ENCODE measurements around the gene BEST1. TPM values are rescaled to one million over a fixed set of nuclear protein-coding genes. Genes with fewer than 3 reads are reported as not detected.

BEST1 gene
- total RNA-seq, 1 experiment from 2014 or later = 2.3 TPM

- Histone ChIP-seq H4K20me1 (ENCODE audit: insufficient read depth) (no peaks in the 10 kb centered on the region), H3K4me2 (ENCODE audit: low read length) (no peak overlapping the region), H3K9me3 (ENCODE audit: control insufficient read depth in 1 of 2, insufficient read depth in 1 of 2, low read depth in 1 of 2, low read length in 2 of 2) (no peaks in the 10 kb centered on the region), H3K9ac (ENCODE audit: low read length) (no peak overlapping the region), H3K4me1 (ENCODE audit: control insufficient read depth in 1 of 2, insufficient read depth in 2 of 2, low read length in 2 of 2) (0 out of 4 replicates have a peak, but pooled peaks cover 0 to 2% of the 10 kb centered on the region in 2 experiments), H3K36me3 (ENCODE audit: control insufficient read depth in 1 of 2, insufficient read depth in 2 of 2, low read length in 2 of 2) (0 out of 4 replicates have a peak, but pooled peaks cover 0 to 3% of the 10 kb centered on the region in 2 experiments), H3K4me3 (replicated peaks in 1 of 2; ENCODE audit: low read depth in 1 of 2, low read length in 2 of 2) (no peak overlapping the region), H3K27ac (ENCODE audit: low read depth, low read length) (no peak overlapping the region), H3K27me3 (ENCODE audit: insufficient read depth, low read length) (no peaks in the 10 kb centered on the region), H3K79me2 (ENCODE audit: insufficient read depth, low read length) (no peaks in the 10 kb centered on the region), H2AFZ (ENCODE audit: low read depth, low read length, poor library complexity, severe bottlenecking) (no peak overlapping the region), H3K9me2 (ENCODE audit: insufficient read depth) (no peaks in the 10 kb centered on the region)
- ATAC-seq (no peak), DNase-seq (ENCODE audit: low read depth, low spot score) (no peak)
- ChIA-PET RAD21 (ENCODE audit: low non-redundant PET in 1 of 2, low total read pairs in 2 of 2, uncharacterized antibody in 2 of 2, unreplicated experiment in 2 of 2) (no interaction called here), POLR2A (no interaction called here), CTCF (interaction anchor here (2.2 kb wide), 1 partner anchor 44 kb away, joined by 9 read pairs; no protein-coding TSS in a partner anchor)
- intact Hi-C loops (cut with micrococcal nuclease) = no loop called here
- TF ChIP-seq ZNF274 (IDR thresholded peaks at IDR 0.05; ENCODE audit: low read depth, low read length) (no peak), JUND (IDR thresholded peaks at IDR 0.05) (no peak), ZFX (IDR thresholded peaks at IDR 0.05) (no peak), TCF7L2 (IDR thresholded peaks at IDR 0.05; ENCODE audit: borderline replicate concordance, extremely low read depth, insufficient read depth, insufficient read length) (no peak), EGR1 (IDR thresholded peaks at IDR 0.05; ENCODE audit: low read depth) (no peak), SP1 (IDR thresholded peaks at IDR 0.05; ENCODE audit: low read depth) (no peak), ATF3 (IDR thresholded peaks at IDR 0.05) (no peak)
- no TSS peak for BruUV-seq (replicated peaks)
Observed at GRCh38 chr11:61903845-61904244, 46.3 kb upstream of the BEST1 start.

GRCh38 chr11:61904539-61905048 is 45.6 kb upstream of the BEST1 start:
- H3K4me1 ChIP-seq (ENCODE audit: control insufficient read depth in 1 of 2, insufficient read depth in 2 of 2, low read length in 2 of 2) = no peaks in the 10 kb centered on the region
- H3K27ac ChIP-seq (ENCODE audit: low read depth, low read length) = no peak overlapping the region
- ChIA-PET RAD21 (ENCODE audit: low non-redundant PET in 1 of 2, low total read pairs in 2 of 2, uncharacterized antibody in 2 of 2, unreplicated experiment in 2 of 2) (no interaction called here), POLR2A (no interaction called here), CTCF (no interaction called here)
- no peak overlapping the region for H3K4me2 ChIP-seq (ENCODE audit: low read length)
- no peak overlapping the region for H2AFZ ChIP-seq (ENCODE audit: low read depth, low read length, poor library complexity, severe bottlenecking)
- ATAC-seq = no peak; the same call in 1 of the 2 replicates
- BruUV-seq (replicated peaks) = no TSS peak
- intact Hi-C loops (cut with micrococcal nuclease) = no loop called here
- no peak overlapping the region for H3K4me3 ChIP-seq (replicated peaks in 1 of 2; ENCODE audit: low read depth in 1 of 2, low read length in 2 of 2)
- 0 out of 4 replicates have a peak, but pooled peaks cover 0 to 3% of the 10 kb centered on the region in 2 experiments for H3K36me3 ChIP-seq (ENCODE audit: control insufficient read depth in 1 of 2, insufficient read depth in 2 of 2, low read length in 2 of 2)
- no peaks in the 10 kb centered on the region for H3K79me2 ChIP-seq (ENCODE audit: insufficient read depth, low read length)
- no peaks in the 10 kb centered on the region for H3K9me2 ChIP-seq (ENCODE audit: insufficient read depth)
- no peaks in the 10 kb centered on the region for H3K27me3 ChIP-seq (ENCODE audit: insufficient read depth, low read length)
- TF ChIP-seq CBX3 (IDR thresholded peaks at IDR 0.05; ENCODE audit: low read depth) = no peak
- TF ChIP-seq EZH2 (IDR thresholded peaks at IDR 0.05) = no peak
- TF ChIP-seq ZFX (IDR thresholded peaks at IDR 0.05) = no peak
- no peak for TF ChIP-seq SRF (IDR thresholded peaks at IDR 0.05; ENCODE audit: low read depth)
- TF ChIP-seq RAD21 (IDR thresholded peaks at IDR 0.05; ENCODE audit: low read depth) = no peak
- TF ChIP-seq ZNF274 (IDR thresholded peaks at IDR 0.05; ENCODE audit: low read depth, low read length) = no peak
- no peak for TF ChIP-seq YY1 (IDR thresholded peaks at IDR 0.05; ENCODE audit: extremely low read depth, insufficient replicate concordance, low read depth, low read length)
- no peak for TF ChIP-seq CEBPB (IDR thresholded peaks at IDR 0.05; ENCODE audit: low read depth)
- TF ChIP-seq POLR2A (IDR thresholded peaks at IDR 0.05; ENCODE audit: borderline replicate concordance, extremely low read depth, insufficient read depth, insufficient read length) = no peak
- H3K9me3 ChIP-seq (ENCODE audit: control insufficient read depth in 1 of 2, insufficient read depth in 1 of 2, low read depth in 1 of 2, low read length in 2 of 2) = no peaks in the 10 kb centered on the region
- H4K20me1 ChIP-seq (ENCODE audit: insufficient read depth) = no peaks in the 10 kb centered on the region
- DNase-seq (ENCODE audit: low read depth, low spot score) = no peak
- no peak overlapping the region for H3K9ac ChIP-seq (ENCODE audit: low read length)

Data from HCT116 (cell line).